SK-N-MC (cell line): ENCODE measurements around the gene NPIPB9.
"Not testable (repeated sequence)": the region's sequence is repeated elsewhere in the genome, so short reads cannot be mapped to it uniquely, and the experiment has no call there.

Experiments used
- EZH2 ChIP-seq: fragments of 200-600 bp; sonication (generic); IDR thresholded peaks from one replicate; pipeline ENCODE4 v1.6.1; 2017; ENCODE audit warnings: antibody characterized with exemption
- POLR2AphosphoS5 ChIP-seq: IDR thresholded peaks from 2 replicates; pipeline ENCODE4 v1.6.1; 2012; ENCODE audit warnings: mild to moderate bottlenecking, low read depth, low read length, borderline replicate concordance

GRCh38 chr16:28751487-28751886 lies at the start of gene NPIPB9:
- not testable (repeated sequence) for TF ChIP-seq POLR2AphosphoS5, EZH2
